SH-SY5Y (cell line): ENCODE results near the gene MACF1.

Experiments
- GATA2 ChIP-seq: IDR thresholded peaks from 2 replicates; pipeline ENCODE4 v1.6.1; 2011; ENCODE audit warnings: mild to moderate bottlenecking, low read depth, low read length
- GATA3 ChIP-seq: IDR thresholded peaks from 2 replicates; pipeline ENCODE4 v1.6.1; 2011; ENCODE audit warnings: low read depth, mild to moderate bottlenecking, low read length, moderate library complexity

MACF1 gene, protein sequence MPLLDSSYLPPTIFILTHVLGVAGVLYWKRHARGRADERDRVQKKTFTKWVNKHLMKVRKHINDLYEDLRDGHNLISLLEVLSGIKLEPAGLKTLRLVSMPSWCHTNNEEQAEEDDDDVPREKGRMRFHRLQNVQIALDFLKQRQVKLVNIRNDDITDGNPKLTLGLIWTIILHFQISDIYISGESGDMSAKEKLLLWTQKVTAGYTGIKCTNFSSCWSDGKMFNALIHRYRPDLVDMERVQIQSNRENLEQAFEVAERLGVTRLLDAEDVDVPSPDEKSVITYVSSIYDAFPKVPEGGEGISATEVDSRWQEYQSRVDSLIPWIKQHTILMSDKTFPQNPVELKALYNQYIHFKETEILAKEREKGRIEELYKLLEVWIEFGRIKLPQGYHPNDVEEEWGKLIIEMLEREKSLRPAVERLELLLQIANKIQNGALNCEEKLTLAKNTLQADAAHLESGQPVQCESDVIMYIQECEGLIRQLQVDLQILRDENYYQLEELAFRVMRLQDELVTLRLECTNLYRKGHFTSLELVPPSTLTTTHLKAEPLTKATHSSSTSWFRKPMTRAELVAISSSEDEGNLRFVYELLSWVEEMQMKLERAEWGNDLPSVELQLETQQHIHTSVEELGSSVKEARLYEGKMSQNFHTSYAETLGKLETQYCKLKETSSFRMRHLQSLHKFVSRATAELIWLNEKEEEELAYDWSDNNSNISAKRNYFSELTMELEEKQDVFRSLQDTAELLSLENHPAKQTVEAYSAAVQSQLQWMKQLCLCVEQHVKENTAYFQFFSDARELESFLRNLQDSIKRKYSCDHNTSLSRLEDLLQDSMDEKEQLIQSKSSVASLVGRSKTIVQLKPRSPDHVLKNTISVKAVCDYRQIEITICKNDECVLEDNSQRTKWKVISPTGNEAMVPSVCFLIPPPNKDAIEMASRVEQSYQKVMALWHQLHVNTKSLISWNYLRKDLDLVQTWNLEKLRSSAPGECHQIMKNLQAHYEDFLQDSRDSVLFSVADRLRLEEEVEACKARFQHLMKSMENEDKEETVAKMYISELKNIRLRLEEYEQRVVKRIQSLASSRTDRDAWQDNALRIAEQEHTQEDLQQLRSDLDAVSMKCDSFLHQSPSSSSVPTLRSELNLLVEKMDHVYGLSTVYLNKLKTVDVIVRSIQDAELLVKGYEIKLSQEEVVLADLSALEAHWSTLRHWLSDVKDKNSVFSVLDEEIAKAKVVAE (N-terminal part only)

DNA sequence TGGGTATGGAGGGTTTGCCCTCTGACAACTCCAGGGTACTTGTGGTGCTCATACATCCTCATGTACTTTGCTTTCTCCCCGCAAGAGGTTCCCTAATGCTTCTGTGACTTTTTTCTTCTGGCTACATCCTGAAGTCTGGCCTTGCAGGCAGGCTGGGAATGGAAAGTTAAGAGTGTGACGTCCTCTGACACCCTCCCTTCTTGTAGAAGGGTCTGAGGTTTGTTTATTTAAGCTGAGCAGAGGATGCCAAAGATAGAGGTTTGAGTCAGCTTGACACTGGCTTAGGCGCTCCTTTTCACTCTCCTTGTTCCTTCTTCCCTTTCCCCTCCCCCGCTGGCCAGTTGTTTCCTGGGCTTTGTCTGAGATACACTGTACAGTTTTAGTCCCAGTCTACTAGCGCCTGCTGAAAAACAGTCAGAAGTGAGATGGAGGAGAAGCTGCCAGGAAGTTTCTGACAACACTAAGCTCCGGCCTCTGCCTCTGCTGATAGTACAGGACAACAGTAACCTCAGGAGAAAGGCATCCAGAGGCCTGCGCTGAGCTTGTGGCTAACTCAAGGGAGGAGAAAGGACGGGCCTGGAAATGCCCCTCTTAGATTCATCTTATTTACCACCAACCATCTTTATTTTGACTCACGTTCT lies at the start of gene MACF1:
MACF1 (plus strand) TSS at position 255 of the 641 bp plus-strand sequence; CDS start at position 583, 328 bp downstream.
- TF ChIP-seq GATA2 (no peak), GATA3 (no peak)

DNA sequence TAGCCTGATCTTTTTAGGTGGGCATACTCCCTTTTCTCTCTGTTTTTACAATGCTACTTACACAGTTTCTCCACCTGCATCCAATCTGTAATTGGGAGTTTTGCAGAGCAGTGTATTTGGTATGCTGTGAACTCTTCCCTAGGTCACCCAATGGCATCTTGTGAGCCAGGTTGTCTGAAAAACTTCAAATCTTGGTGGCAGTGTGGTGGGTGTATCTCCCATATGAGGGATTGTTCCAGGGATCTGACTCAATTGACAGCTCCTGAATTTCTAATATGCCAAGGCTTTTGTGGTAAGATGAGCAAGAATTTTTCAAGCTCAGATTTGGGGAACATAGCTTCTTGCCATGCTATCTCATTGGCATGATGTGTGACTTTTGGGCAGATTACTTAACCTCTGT lies 47.2 kb upstream of the MACF1 start:
- TF ChIP-seq GATA3 (no peak), GATA2 (no peak)

DNA sequence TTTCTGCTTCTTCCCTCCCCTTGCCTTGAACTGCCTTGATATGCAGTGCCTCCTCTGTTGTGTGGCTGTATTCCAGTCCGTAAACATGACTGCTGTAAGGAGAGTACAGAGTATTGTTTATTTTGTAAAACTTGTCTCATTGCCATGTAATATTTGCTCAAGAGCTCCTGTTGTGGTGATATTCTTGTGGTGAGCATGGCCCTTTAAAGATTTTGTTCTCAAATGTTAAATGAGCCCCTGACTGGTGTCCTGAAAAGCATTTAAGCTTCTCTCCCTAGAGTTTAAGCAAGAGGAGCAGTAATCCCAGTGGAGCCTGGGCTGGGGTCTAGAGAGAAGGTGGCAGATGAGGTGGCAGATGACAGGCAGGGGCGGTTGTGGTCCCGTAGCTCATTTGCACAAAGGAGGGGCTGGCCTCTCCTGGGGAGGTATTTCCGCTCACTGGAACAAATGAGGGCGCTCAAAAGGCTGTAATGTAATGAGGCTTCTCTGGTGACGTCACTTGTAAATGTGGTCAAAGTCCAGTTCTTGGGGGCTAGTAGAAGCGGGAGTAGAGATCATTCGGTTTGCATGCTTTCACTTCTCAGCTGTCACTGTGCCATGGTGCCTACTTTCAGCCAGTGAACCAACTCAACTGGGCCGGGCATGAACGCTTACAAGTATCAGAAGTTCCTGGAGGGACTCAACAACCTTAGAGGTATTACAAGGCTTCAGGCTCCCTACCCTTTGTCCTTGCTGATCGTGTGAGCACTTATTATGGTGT lies 46.0 kb upstream of the MACF1 start:
- TF ChIP-seq GATA2 = no peak
- TF ChIP-seq GATA3 = no peak

DNA sequence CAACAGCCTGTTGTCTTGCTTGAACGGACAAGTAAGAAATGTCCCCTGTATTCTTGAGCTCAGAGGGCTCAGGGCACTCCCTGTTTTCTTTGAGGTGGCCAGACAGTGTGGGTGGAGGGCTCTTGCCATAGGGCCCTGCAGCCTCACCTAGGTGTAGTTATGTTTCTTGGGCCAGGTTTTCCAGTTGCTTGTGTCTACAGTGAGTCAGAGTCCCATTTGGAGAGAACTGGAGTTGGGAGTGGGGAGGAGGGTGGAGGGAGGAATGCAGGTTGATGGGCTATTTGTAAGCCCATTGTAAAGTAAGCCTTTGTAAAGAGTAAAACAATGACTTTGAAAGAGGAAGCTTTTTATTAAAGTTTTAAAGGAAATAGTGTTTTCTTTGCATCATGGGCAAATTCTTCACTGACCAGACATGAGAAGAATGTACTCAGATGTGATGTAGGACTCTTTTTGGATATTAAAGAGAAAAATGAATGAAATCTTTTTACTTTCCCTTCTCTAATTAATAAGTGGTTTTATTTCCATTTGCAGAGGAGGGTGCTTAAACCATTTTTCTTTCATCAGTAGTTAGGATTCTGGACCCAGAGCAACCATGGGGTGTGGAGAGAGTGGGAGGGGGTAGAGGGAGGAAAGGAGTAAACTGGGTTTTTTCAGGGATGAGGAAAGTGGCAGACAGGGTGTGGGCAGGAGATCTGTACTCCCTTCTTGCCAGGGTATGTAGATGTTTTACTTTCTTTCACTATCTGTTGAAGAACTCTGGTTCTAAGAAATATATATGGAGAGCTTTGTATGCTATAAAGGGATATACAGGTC lies 45.1 kb upstream of the MACF1 start:
- TF ChIP-seq GATA3 = no peak
- TF ChIP-seq GATA2 = no peak

DNA sequence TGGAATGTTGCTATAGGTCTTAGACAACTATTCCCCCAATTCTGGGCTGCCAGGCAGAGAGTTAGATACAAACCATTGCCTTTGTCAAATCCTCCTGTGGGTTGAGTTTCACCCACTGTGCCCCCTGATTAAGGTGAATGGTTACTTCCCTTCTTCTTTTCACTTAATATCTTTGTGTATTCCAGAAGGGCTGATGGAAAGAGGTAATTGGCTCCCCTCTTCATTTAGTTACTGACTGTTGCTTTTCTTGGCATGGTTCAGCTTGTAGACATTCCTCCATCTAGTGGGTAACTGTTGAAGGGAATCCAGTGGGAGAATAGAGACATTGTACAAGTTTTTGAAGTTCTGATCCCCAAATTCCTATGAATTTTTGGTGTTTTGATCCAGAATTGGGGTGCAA lies 43.8 kb upstream of the MACF1 start:
- TF ChIP-seq GATA2 = no peak
- TF ChIP-seq GATA3 = no peak

DNA sequence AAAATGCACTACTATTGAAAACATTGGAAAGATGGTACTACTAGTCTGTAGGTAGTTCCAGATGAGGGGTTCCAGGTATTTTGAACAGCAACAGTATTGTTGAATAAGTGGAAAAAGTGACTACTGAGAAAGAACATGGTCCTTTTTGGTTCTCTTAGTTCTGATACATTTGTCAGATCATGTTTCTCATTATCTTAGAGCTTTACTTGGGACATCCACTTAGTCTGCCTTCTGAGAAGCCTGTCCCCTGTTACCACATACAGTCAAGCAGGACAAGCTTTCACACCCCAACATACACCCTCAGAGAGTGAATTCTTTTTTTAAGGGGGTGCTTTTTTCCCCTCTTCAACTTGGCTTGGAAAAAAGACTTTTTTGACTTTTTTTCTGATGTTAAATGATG lies 41.0 kb upstream of the MACF1 start:
- no peak for TF ChIP-seq GATA3

DNA sequence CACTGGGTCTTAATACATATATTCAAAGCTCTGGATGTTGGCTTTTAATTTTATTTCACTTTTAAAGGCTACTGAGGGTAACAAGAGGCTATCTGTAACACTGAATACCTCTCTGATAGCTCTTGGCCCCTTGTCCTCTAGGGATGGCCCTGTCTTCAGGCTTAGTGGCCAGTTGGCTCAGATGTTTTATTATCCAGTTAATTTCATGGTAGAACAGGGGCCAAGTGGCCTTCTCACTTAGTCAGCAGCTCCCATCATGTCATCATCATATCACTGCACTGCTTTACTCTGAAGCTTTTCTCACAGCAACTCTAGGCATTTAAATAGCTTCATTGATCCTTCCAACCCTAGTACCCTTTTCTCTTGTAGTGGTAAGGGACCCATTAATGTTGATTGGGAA lies 40.2 kb upstream of the MACF1 start:
- no peak for TF ChIP-seq GATA2

DNA sequence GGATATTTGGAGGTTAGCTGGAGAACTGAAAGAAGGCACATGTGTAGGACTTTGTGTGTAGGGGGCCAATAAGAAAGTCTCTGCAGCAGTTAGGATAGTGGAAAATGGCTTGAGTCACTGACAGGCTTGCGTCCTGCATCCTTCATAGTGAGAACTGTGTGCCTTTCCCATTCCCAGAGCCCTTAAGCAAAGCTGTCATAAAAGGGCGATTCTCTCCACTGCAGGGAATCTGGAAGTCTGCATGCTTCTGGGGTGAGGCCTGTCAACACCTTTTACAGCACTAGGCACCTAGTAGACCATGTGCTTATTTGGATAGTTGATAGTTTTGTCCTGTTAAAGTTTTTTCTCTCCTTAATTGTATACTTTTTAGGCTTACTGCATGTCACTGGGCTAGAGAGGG lies 39.4 kb upstream of the MACF1 start:
- TF ChIP-seq GATA3 (no peak), GATA2 (no peak)

DNA sequence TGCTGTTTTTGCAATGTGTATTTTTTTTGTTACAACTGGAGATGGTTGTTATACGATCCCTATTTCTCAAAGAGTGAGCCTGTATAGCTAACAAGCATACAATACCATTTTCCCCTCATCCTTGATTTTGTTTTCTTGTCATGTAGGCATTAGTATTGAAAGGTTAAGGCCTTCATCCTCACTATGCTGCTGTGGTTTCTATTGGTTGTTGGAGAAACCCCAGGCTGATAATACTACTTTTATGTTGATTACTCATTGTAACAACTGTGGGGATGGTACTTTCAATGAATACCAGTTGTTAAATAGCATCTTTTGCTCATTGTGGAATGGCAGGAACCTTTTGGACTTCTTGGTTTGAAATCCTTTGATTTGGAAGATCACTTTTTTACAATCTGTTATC lies 39.0 kb upstream of the MACF1 start:
- no peak for TF ChIP-seq GATA2
- no peak for TF ChIP-seq GATA3

DNA sequence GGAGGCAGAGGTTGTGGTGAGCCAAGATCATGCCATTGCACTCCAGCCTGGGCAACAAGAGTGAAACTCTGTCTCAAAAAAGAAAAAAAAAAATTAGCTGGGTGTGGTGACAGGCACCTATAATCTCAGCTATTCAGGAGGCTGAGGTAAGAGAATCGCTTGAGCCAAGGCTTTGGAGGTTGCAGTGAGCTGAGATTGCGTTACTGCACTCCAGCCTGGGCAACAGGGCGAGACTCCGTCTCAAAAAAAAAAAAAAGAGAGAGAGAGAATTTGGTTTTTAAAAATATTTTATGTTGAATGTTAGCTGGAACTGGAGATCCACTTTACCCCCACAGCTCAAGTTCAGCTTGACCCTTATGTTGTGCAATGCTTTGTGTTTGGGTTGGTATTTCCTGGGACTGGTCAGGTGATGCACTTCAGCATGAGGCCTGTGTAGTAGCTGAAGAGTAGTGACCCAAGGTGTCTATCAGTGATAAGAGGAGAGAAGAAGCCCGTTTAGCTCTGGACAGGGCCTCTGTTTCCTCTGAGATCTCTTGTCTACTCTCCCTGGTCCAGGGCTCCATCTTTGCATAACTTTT lies 36.8 kb upstream of the MACF1 start:
- TF ChIP-seq GATA2 (no peak), GATA3 (no peak)

DNA sequence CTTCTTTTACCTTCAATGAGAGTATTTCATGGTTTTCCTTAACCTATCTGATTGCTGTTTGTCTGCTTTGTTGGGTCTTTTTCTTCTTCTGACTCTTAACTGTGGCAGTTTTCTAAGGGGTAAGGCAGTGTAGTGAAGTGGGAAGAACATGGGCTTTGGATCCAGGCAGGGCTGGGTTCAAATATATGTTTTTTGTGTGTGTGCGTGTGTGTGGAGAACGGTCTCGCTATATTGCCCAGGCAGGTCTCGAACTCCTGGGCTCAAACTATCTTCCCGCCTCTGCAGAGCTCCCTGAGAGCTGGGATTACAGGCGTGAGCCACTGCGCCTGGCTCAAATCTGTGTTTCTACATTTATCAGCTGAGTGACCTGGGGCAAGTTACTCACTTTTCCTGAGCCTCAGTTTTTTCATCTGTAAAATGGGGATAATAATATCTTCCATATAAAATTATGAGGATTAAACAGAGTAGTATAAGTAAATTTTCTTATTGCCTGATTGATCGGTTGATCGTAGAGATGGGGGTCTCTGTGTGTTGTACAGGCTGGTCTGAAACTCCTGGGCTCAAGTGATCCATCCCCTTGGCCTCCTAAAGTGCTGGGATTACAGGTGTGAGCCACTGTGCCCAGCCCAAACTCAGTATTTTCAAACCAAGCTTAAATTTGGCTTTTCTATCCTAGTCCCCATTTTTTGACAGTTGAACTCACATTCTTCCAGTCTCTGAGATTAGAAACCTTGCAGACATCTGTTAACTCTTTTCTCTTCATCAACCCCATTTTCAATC lies 36.0 kb upstream of the MACF1 start:
- TF ChIP-seq GATA3 (no peak), GATA2 (no peak)

DNA sequence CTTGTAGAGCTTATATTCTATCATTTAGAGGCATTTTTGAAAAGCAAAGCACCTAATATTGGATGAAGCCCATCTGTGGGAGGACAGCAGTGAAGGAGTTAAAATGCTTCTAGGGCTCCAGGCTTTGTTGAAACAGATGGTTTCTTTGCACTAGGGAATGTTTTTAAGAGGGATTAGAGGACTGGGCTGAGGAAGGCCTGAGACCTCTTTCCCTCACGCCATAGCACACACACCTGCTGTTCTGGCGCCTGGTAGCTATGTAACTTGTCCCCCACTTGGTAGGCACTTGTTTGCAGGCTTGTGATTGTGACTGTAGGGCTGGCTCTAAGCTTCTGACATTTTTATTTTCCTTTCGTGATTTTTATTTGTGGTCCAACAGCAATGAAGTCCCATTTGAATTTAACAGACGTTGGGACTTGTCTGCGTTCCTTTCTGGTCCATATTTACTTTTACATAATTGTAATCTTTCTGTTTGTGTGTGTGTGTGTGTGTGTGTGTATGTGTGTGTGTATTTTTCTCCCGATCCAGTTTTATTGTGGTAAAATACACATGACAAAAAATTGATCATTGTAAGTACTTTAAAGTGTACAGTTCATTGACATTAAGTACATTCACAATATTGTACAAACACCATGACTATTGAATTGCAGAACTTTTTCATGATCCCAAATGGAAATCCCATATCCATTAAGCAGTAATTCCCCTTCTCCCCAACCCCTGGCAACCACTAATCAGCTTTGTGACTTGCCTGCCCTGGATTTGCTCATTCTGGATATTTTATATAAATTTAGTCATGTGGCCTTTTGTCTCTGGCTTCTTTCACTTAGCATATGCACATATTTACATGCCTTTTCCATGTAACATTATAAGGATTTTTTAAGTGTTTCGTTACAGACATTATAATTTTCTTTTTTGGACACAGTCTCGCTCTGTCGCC lies 33.5 kb upstream of the MACF1 start:
- TF ChIP-seq GATA2 (no peak), GATA3 (no peak)
